Loucy (cell line): ENCODE data around the gene KCNC4.

Source experiments
- CTCF ChIP-seq: fragments of 200-600 bp; sonication (generic); conservative IDR thresholded peaks from 2 replicates; pipeline ENCODE4 v1.5.1; 2014; ENCODE audit warnings: mild to moderate bottlenecking, antibody characterized with exemption, low read length
- EZH2phosphoT487 ChIP-seq: fragments of 200-600 bp; IDR thresholded peaks from 2 replicates; pipeline ENCODE4 v1.6.1; 2018; ENCODE audit warnings: antibody characterized with exemption, mild to moderate bottlenecking, moderate library complexity, borderline replicate concordance

- TF ChIP-seq CTCF (no peak), EZH2phosphoT487 (no peak)
Measured at GRCh38 chr1:110164725-110165350, 45.3 kb upstream of the KCNC4 start.
